Activated naive CD4-positive, alpha-beta T cell (primary cell): Measurements from ENCODE around the gene WDSUB1.

Experiments
- DNase-seq, 4 experiments: peaks; one replicate each; lab custom pipeline; 2025; lab: John Stamatoyannopoulos, UW

The WDSUB1 gene

GRCh38 chr2:159285929-159286708 lies at the start of gene WDSUB1:
TSS of gene WDSUB1 (minus strand) at chr2:159286703. CDS start at chr2:159283069, 3,634 bp downstream.
- no peak for DNase-seq

GRCh38 chr2:159326569-159327255 lies 40.2 kb upstream of the WDSUB1 start:
- no peak for DNase-seq

- DNase-seq: no peak
Measured at GRCh38 chr2:159322419-159322818, 35.9 kb upstream of the WDSUB1 start.

GRCh38 chr2:159317392-159318088 lies 31.0 kb upstream of the WDSUB1 start:
- DNase-seq: no peak

- no peak for DNase-seq
Measured at GRCh38 chr2:159307942-159308341, 21.4 kb upstream of the WDSUB1 start.

GRCh38 chr2:159300586-159300985 lies 14.1 kb upstream of the WDSUB1 start:
- DNase-seq: no peak

GRCh38 chr2:159298967-159299366 lies 12.5 kb upstream of the WDSUB1 start:
- DNase-seq: no peak

GRCh38 chr2:159297042-159297707 lies 10.7 kb upstream of the WDSUB1 start:
- no peak for DNase-seq

- no peak for DNase-seq
Measured at GRCh38 chr2:159292157-159292556, 5.7 kb upstream of the WDSUB1 start.

- no peak for DNase-seq
Measured at GRCh38 chr2:159290289-159290907, 3.9 kb upstream of the WDSUB1 start.

- DNase-seq: no peak
Measured at GRCh38 chr2:159287733-159288132, 1.2 kb upstream of the WDSUB1 start.

GRCh38 chr2:159286709-159287441 lies 372 bp upstream of the WDSUB1 start:
- DNase-seq: peak; percentile 78 to 98 (median 95)

GRCh38 chr2:159285433-159285832 lies 1.1 kb downstream of the WDSUB1 start:
- DNase-seq: no peak

- no peak for DNase-seq
Measured at GRCh38 chr2:159283529-159283928, 3.0 kb downstream of the WDSUB1 start.

- DNase-seq: no peak
Measured at GRCh38 chr2:159281002-159281401, 5.5 kb downstream of the WDSUB1 start.

- DNase-seq: no peak
Measured at GRCh38 chr2:159279700-159280099, 6.8 kb downstream of the WDSUB1 start.

- DNase-seq: no peak
Measured at GRCh38 chr2:159275111-159275510, 11.4 kb downstream of the WDSUB1 start.

- DNase-seq: no peak
Measured at GRCh38 chr2:159272156-159272555, 14.3 kb downstream of the WDSUB1 start.

GRCh38 chr2:159270744-159271379 lies 15.6 kb downstream of the WDSUB1 start:
- no peak for DNase-seq

GRCh38 chr2:159267921-159268320 lies 18.6 kb downstream of the WDSUB1 start:
- no peak for DNase-seq

GRCh38 chr2:159266554-159266953 lies 19.9 kb downstream of the WDSUB1 start:
- no peak for DNase-seq
